HG03565 (cell line): ENCODE results near the gene ADGRG6.

Experiments
- ATAC-seq: cut with Tn5 transposase; IDR thresholded peaks from one replicate; pipeline ENCODE4 v1.9.1; 2021; ENCODE audit warnings: mild to moderate bottlenecking, moderate library complexity; ENCODE audit not compliant: unreplicated experiment

ADGRG6 gene

DNA sequence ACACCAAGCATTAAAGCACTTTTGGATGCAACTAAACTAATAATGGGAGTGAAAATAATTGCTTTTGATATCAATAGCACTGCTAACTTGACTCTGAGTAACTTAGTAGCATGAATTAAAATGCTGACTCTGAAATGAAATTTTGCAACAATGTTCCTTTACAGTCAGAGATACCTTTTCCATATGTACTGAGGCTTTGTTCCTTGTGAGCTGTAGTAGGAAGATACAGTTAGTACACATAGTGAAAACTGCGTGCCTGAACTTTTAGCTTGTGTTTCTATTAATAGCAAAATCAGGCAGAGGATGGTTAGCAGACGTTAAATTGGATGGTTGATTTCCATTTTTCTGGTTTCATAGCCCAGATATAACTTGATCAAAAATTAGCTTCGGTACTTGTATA is 18.6 kb downstream of the ADGRG6 start:
- ATAC-seq, result no peak

GRCh38 chr6:142321451-142321850 is 19.6 kb downstream of the ADGRG6 start:
- no peak for ATAC-seq

DNA sequence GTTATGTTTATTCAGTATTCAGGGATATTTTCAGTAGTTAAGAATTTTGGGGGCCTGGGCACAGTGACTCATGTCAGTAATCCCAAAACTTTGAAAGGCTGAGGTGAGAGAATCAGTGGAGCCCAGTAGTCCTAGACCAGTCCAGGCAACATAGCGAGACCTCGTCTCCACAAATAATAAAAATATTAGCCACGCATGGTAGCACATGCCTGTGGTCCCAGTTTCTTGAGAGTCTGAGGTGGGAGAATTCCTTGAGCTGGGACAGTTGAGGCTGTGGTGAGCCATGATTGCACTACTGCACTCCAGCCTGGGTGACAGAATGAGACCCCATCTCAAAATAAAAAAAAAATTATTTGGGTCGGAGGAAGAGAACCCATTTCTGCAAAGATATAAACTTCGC is 20.3 kb downstream of the ADGRG6 start:
- no peak for ATAC-seq

- no peak for ATAC-seq
These were observed 20.8 kb downstream of the ADGRG6 start for GRCh38 chr6:142322504-142323198.

GRCh38 chr6:142323377-142323776 is 21.6 kb downstream of the ADGRG6 start:
- ATAC-seq, result no peak

GRCh38 chr6:142324111-142324510 is 22.3 kb downstream of the ADGRG6 start:
- no peak for ATAC-seq

GRCh38 chr6:142325111-142325510 is 23.3 kb downstream of the ADGRG6 start:
- ATAC-seq, result no peak

DNA sequence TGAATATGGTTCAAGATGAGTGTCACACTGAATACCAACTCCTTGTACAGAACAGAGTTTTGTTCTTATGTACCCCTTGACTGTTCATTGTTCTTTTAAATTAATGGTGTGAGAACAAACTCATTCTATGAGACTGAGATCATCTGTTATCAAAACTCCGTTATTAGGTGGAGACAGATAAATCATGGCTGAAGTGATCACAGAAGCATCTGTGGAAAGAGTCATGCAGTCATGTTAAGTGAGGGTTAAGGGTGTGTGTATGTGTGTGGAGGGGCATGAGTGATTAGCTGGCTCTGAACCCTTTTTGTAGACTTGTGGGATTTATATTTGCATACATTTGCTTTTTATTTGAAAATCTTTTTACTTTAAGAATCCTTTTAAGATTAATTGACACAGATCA is 24.7 kb downstream of the ADGRG6 start:
- ATAC-seq, result no peak

GRCh38 chr6:142328070-142328469 is 26.3 kb downstream of the ADGRG6 start:
- ATAC-seq, result no peak

- ATAC-seq, result no peak
These were observed 27.8 kb downstream of the ADGRG6 start for GRCh38 chr6:142329486-142330113.

DNA sequence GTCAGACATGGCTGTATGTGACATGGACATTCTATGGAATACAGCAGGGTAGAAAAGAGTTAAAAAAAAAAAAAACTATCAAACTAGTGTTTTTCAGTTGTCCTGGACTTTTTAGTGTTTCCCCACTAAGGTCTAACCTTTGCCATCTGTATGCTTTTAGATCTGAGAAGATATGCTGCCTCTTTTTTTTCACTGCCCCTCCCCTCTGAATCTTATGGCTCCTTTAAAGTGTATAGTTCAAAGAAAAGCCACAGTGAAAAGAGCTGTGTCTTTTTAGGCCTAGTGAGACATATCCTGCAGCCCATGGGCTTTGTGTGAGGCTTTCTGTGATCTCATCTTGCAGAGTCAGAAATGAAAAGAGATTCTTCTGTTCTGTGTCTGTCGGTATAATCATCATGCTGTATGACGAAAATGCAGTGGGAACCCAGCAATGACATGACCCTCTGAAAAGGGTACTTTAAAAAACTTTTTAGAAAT is 29.3 kb downstream of the ADGRG6 start:
- ATAC-seq, result no peak

- no peak for ATAC-seq
These were observed 29.8 kb downstream of the ADGRG6 start for GRCh38 chr6:142331601-142332000.

DNA sequence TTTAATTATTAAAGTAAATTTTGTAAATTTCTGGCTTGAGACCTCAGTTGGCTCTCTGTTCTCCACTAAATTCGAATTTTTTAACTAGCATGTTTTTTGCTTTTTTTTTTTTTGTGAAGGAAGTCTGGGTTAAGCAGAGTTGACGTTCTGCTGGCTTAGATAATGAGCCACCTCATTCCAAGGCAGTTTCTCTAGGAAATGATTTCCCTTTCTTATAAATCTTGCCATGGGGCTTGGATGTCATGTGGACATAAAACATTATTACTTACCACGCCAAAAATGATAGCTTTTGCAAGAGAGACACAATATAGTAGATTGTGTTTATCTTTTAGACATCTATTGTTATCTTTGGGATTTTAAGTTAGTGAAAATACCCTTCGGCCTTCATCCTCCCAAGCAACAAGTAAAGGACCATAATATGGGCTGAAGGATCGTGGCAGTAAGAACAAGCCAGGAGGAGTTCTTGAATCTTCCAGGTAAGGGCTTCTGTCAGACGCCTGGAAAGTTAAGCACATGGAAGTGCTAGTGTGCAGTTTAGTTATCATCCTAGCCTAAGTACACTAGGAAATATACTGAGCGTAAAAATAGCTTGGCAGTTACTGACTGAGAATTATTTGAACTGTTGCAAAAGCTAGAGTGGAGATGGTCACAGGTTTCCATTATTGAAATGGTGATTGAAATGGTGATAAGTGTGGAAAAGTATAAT is 30.7 kb downstream of the ADGRG6 start:
- ATAC-seq, result no peak

DNA sequence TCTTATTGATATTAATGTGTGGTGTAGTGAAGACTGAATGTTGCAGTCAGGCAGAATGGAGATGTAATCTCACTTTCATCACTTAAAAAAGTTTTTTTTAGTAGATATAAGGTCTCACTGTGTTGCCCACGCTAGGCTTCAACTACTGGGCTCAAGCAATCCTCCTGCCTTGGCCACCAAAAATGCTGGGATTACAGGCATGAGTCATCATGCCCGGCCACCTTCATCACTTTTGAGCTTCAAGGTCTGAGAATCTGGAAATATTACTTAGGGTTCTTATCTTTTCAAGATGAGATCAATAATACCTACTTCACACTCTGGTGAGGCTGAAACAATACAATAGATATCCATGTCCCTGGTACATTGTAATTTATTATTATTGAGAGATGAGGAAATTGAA is 31.6 kb downstream of the ADGRG6 start:
- ATAC-seq, result no peak

GRCh38 chr6:142334294-142334693 is 32.5 kb downstream of the ADGRG6 start:
- ATAC-seq, result no peak

GRCh38 chr6:142335415-142335814 is 33.6 kb downstream of the ADGRG6 start:
- no peak for ATAC-seq

GRCh38 chr6:142336183-142336582 is 34.4 kb downstream of the ADGRG6 start:
- no peak for ATAC-seq

GRCh38 chr6:142336787-142337186 is 35.0 kb downstream of the ADGRG6 start:
- no peak for ATAC-seq

DNA sequence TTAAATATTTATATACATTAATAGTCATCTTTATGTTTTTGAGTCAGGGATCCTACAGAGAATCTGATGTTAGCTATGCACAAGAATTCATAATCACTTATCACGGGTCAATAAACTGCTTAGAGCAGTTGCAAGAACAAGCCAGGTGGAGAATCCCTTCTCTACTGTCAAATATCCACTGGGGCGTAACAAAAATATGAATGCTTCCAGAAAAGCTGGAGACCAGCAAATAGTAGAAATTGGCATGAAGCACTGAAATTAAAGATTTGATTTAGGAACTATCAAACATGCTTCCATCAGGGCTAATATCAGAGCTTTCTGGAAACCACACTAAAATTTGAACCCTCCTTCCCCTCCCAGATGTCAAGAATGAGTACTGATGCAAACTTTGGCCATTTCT is 37.3 kb downstream of the ADGRG6 start:
- ATAC-seq, result no peak

DNA sequence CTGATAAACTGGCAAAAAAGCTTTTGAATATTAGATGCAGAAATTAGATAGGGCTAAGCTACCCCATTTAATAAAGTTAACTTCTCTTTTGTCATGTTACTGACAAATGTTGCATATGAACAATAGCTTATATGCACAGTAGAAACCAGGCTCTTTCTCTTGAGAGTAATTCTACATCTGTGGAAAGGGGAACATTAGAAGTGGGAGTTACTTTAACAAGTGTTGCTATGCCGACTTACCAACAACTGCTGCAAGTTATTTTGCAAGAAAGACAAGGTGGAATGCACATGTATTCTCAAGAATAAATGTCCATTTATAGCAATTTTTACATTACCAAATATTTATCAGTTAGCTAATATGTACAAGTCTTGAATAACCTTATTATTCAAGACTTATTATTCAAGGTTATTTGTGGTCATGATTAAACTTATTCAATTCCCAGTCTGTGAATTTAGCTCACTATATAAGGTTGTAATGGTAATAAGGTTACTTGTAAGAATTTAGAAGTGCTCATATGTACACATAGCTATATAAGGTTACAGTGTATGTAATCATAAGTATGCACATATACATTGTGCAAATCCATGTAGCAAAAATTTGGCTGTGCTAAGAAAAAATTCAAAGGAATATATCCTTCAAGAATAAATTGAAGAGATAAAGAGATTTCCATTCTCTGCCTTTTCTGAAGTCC is 38.3 kb downstream of the ADGRG6 start:
- no peak for ATAC-seq

DNA sequence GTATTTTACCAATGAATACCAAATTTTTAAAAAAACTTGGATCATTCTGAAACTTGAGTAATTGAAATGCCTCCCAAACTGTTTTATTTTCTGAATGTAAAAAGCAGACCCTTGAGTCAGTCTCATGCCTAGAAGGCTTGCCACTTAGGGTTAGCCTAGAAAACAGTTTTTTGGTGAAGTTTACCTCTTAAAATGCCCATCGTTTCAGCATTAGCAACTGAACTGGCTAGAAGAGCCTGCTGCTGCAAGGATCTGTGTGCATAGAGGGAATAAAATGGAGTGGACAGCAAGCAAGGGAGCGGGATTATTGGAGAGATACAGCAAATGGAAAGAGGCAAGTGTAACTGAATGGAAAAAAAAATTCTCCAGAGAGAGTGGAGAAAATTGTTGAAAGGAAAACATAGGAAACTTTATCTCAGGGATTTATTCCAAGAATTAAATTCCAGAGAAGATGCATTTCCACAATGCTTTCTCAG is 40.1 kb downstream of the ADGRG6 start:
- no peak for ATAC-seq
